ENCODE measurements around the gene CSMD2. TPM values are rescaled to one million over a fixed set of nuclear protein-coding genes. Genes with fewer than 3 reads are reported as not detected.

Gene CSMD2
- total RNA-seq, 2 experiments from 2014 or later, result not detected

- intact Hi-C loops (cut with micrococcal nuclease; ENCODE audit: unreplicated experiment), result no loop called here
- BruUV-seq (replicated peaks), result no TSS peak
- no peaks in the 10 kb centered on the region for H3K79me2 ChIP-seq (ENCODE audit: insufficient read depth, low read depth, low read length)
- H3K4me1 ChIP-seq (ENCODE audit: insufficient read depth, low read length, poor library complexity, severe bottlenecking), result no peaks in the 10 kb centered on the region
- H4K20me1 ChIP-seq (ENCODE audit: insufficient read depth, low read length), result no peaks in the 10 kb centered on the region
- no peak for DNase-seq (ENCODE audit: low spot score)
- ChIA-PET POLR2A (no interaction called here), CTCF (ENCODE audit: unreplicated experiment) (no interaction called here)
- no peaks in the 10 kb centered on the region for H3K36me3 ChIP-seq (ENCODE audit: insufficient read depth, low read length)
- no peak overlapping the region for H2AFZ ChIP-seq (ENCODE audit: low read length)
- no peaks in the 10 kb centered on the region for H3K9me2 ChIP-seq (ENCODE audit: insufficient read depth, low read length)
- H3K27ac ChIP-seq (ENCODE audit: low read depth, low read length, poor library complexity, severe bottlenecking), result no peak overlapping the region
- H3K4me3 ChIP-seq (ENCODE audit: low read depth, low read length, poor library complexity, severe bottlenecking), result no peak overlapping the region
- H3K4me2 ChIP-seq (ENCODE audit: low read length), result no peak overlapping the region
- TF ChIP-seq CTCF (conservative IDR thresholded peaks at IDR 0.05; ENCODE audit: low read length), result no peak
- no peak for TF ChIP-seq EZH2phosphoT487 (IDR thresholded peaks at IDR 0.05; ENCODE audit: borderline replicate concordance, low read depth, low read length)
- no peaks in the 10 kb centered on the region for H3K9me3 ChIP-seq (ENCODE audit: low read length)
These were observed 286.6 kb downstream of the CSMD2 start for GRCh38 chr1:33878392-33878791.

- intact Hi-C loops (cut with micrococcal nuclease; ENCODE audit: unreplicated experiment), result no loop called here
- Histone ChIP-seq H3K27ac (ENCODE audit: low read depth, low read length, poor library complexity, severe bottlenecking) (no peak overlapping the region), H3K36me3 (ENCODE audit: insufficient read depth, low read length) (no peaks in the 10 kb centered on the region), H3K4me1 (ENCODE audit: insufficient read depth, low read length, poor library complexity, severe bottlenecking) (no peaks in the 10 kb centered on the region), H3K9me3 (ENCODE audit: low read length) (no peaks in the 10 kb centered on the region), H3K4me2 (ENCODE audit: low read length) (no peak overlapping the region), H3K4me3 (ENCODE audit: low read depth, low read length, poor library complexity, severe bottlenecking) (no peak overlapping the region), H3K79me2 (ENCODE audit: insufficient read depth, low read depth, low read length) (no peaks in the 10 kb centered on the region), H2AFZ (ENCODE audit: low read length) (no peak overlapping the region), H4K20me1 (ENCODE audit: insufficient read depth, low read length) (no peaks in the 10 kb centered on the region), H3K9me2 (ENCODE audit: insufficient read depth, low read length) (no peaks in the 10 kb centered on the region)
- no peak for DNase-seq (ENCODE audit: low spot score)
- no TSS peak for BruUV-seq (replicated peaks)
- CTCF ChIA-PET (ENCODE audit: unreplicated experiment), result no interaction called here
- TF ChIP-seq CTCF (conservative IDR thresholded peaks at IDR 0.05; ENCODE audit: low read length) (no peak), EZH2phosphoT487 (IDR thresholded peaks at IDR 0.05; ENCODE audit: borderline replicate concordance, low read depth, low read length) (no peak)
- POLR2A ChIA-PET, result no interaction called here
These were observed 287.9 kb downstream of the CSMD2 start for GRCh38 chr1:33876970-33877650.

- Histone ChIP-seq H3K79me2 (ENCODE audit: insufficient read depth, low read depth, low read length) (no peaks in the 10 kb centered on the region), H3K4me3 (ENCODE audit: low read depth, low read length, poor library complexity, severe bottlenecking) (no peak overlapping the region), H3K4me1 (ENCODE audit: insufficient read depth, low read length, poor library complexity, severe bottlenecking) (no peaks in the 10 kb centered on the region), H3K36me3 (ENCODE audit: insufficient read depth, low read length) (no peaks in the 10 kb centered on the region), H2AFZ (ENCODE audit: low read length) (no peak overlapping the region), H3K27ac (ENCODE audit: low read depth, low read length, poor library complexity, severe bottlenecking) (no peak overlapping the region), H3K9me3 (ENCODE audit: low read length) (no peaks in the 10 kb centered on the region), H4K20me1 (ENCODE audit: insufficient read depth, low read length) (no peaks in the 10 kb centered on the region), H3K9me2 (ENCODE audit: insufficient read depth, low read length) (no peaks in the 10 kb centered on the region), H3K4me2 (ENCODE audit: low read length) (no peak overlapping the region)
- ChIA-PET CTCF (ENCODE audit: unreplicated experiment) (no interaction called here), POLR2A (no interaction called here)
- no peak for TF ChIP-seq EZH2phosphoT487 (IDR thresholded peaks at IDR 0.05; ENCODE audit: borderline replicate concordance, low read depth, low read length)
- peak; percentile 29; the same call in 1 of the 2 replicates for TF ChIP-seq CTCF (conservative IDR thresholded peaks at IDR 0.05; ENCODE audit: low read length)
- no TSS peak for BruUV-seq (replicated peaks)
- intact Hi-C loops (cut with micrococcal nuclease; ENCODE audit: unreplicated experiment), result no loop called here
- no peak for DNase-seq (ENCODE audit: low spot score)
These were observed 289.2 kb downstream of the CSMD2 start for GRCh38 chr1:33875862-33876261.
